Hematopoietic multipotent progenitor cell treated with erythropoietin and hydrocortisone succinate and interleukin-3 and kit ligand, for 17 days (in vitro differentiated cells): ENCODE data around the gene SLC39A1.
A peak's percentile ranks its signal among the peaks of the same experiment; 100 is the strongest.

ENCODE experiments used
- DNase-seq: peaks from one replicate; pipeline ENCODE4 v3.0.0-alpha.2; 2015; ENCODE audit warnings: low spot score

Gene SLC39A1

GRCh38 chr1:153977250-153978240 is 14.2 kb upstream of the SLC39A1 start, which contains the start of gene JTB:
Gene JTB (minus strand): TSS chr1:153977674. CDS start chr1:153977252, 422 bp downstream.
- peak; percentile 86 for DNase-seq

- no peak for DNase-seq
Measured at GRCh38 chr1:153976819-153977249, 13.5 kb upstream of the SLC39A1 start.

GRCh38 chr1:153973525-153973924 is 10.2 kb upstream of the SLC39A1 start:
- no peak for DNase-seq

GRCh38 chr1:153973071-153973470 is 9.7 kb upstream of the SLC39A1 start:
- DNase-seq, result no peak

GRCh38 chr1:153970346-153970745 is 7.0 kb upstream of the SLC39A1 start:
- DNase-seq, result no peak

GRCh38 chr1:153968972-153969371 is 5.6 kb upstream of the SLC39A1 start:
- DNase-seq, result no peak

GRCh38 chr1:153968408-153968807 is 5.1 kb upstream of the SLC39A1 start:
- DNase-seq, result no peak

- no peak for DNase-seq
Measured at GRCh38 chr1:153968000-153968363, 4.6 kb upstream of the SLC39A1 start.

GRCh38 chr1:153967107-153967999 is 4.0 kb upstream of the SLC39A1 start, which contains the start of gene CREB3L4:
Gene CREB3L4 (plus strand): TSS chr1:153967902. CDS start chr1:153968526, 624 bp downstream.
- DNase-seq, result peak; percentile 86

GRCh38 chr1:153963850-153964331 is 554 bp upstream of the SLC39A1 start:
- DNase-seq, result no peak

- DNase-seq, result peak; percentile 44
Measured at GRCh38 chr1:153962088-153963029, 978 bp downstream of the SLC39A1 start.

- DNase-seq, result no peak
Measured at GRCh38 chr1:153961421-153961820, 1.9 kb downstream of the SLC39A1 start.

- no peak for DNase-seq
Measured at GRCh38 chr1:153960206-153960605, 3.1 kb downstream of the SLC39A1 start.

GRCh38 chr1:153959454-153959853 is 3.9 kb downstream of the SLC39A1 start:
- DNase-seq, result peak; percentile 45

GRCh38 chr1:153958961-153959260 is 4.4 kb downstream of the SLC39A1 start:
- DNase-seq, result no peak

GRCh38 chr1:153958111-153958960 is 5.0 kb downstream of the SLC39A1 start, which contains the start of gene CRTC2:
Gene CRTC2 (minus strand): TSS chr1:153958612. CDS start chr1:153958497, 115 bp downstream.
- peak; percentile 99 for DNase-seq

GRCh38 chr1:153957744-153958110 is 5.6 kb downstream of the SLC39A1 start:
- DNase-seq, result no peak

GRCh38 chr1:153956997-153957715 is 6.2 kb downstream of the SLC39A1 start:
- no peak for DNase-seq

GRCh38 chr1:153954826-153955225 is 8.5 kb downstream of the SLC39A1 start:
- no peak for DNase-seq
